HG03060 (cell line): ENCODE measurements around the gene RNF214.

Source experiments
- ATAC-seq: cut with Tn5 transposase; IDR thresholded peaks from one replicate; pipeline ENCODE4 v1.9.1; 2021; ENCODE audit warnings: low read depth, moderate number of reproducible peaks; ENCODE audit not compliant: unreplicated experiment

The RNF214 gene

GRCh38 chr11:117279711-117280376, 47.4 kb downstream of the RNF214 start:
- ATAC-seq: no peak

- ATAC-seq: no peak
Measured at GRCh38 chr11:117281159-117281558, 48.7 kb downstream of the RNF214 start.

- ATAC-seq: no peak
Measured at GRCh38 chr11:117281869-117282268, 49.4 kb downstream of the RNF214 start.

GRCh38 chr11:117282956-117283355, 50.5 kb downstream of the RNF214 start:
- ATAC-seq: no peak

- ATAC-seq: no peak
Measured at GRCh38 chr11:117284053-117284452, 51.6 kb downstream of the RNF214 start.

GRCh38 chr11:117286588-117286987, 54.1 kb downstream of the RNF214 start:
- no peak for ATAC-seq

- ATAC-seq: no peak
Measured at GRCh38 chr11:117287668-117288067, 55.2 kb downstream of the RNF214 start.

GRCh38 chr11:117289795-117290194, 57.3 kb downstream of the RNF214 start:
- no peak for ATAC-seq

- ATAC-seq: no peak
Measured at GRCh38 chr11:117290809-117291396, 58.4 kb downstream of the RNF214 start, which contains the start of gene BACE1-AS. BACE1-AS (plus strand) TSS chr11:117291346.

GRCh38 chr11:117292616-117293015, 60.1 kb downstream of the RNF214 start:
- no peak for ATAC-seq

- no peak for ATAC-seq
Measured at GRCh38 chr11:117295438-117296137, 63.1 kb downstream of the RNF214 start.

GRCh38 chr11:117296881-117297280, 64.4 kb downstream of the RNF214 start:
- ATAC-seq: no peak

GRCh38 chr11:117298195-117298594, 65.7 kb downstream of the RNF214 start:
- ATAC-seq: no peak

- ATAC-seq: no peak
Measured at GRCh38 chr11:117299351-117300282, 67.1 kb downstream of the RNF214 start.

- ATAC-seq: no peak
Measured at GRCh38 chr11:117300283-117300663, 67.8 kb downstream of the RNF214 start.

GRCh38 chr11:117300773-117301172, 68.3 kb downstream of the RNF214 start:
- ATAC-seq: no peak

- no peak for ATAC-seq
Measured at GRCh38 chr11:117302228-117302627, 69.8 kb downstream of the RNF214 start.

- ATAC-seq: no peak
Measured at GRCh38 chr11:117303101-117303500, 70.6 kb downstream of the RNF214 start.

- no peak for ATAC-seq
Measured at GRCh38 chr11:117303646-117304315, 71.3 kb downstream of the RNF214 start.

- ATAC-seq: no peak
Measured at GRCh38 chr11:117305145-117305544, 72.7 kb downstream of the RNF214 start.
